Panc1 (cell line): ENCODE measurements around the gene NT5DC2.

ENCODE experiments used
- POLR2AphosphoS5 ChIP-seq: IDR thresholded peaks from 2 replicates; pipeline ENCODE4 v1.6.1; 2012; ENCODE audit warnings: mild to moderate bottlenecking, low read depth, low read length, moderate library complexity
- SIN3A ChIP-seq: IDR thresholded peaks from 2 replicates; pipeline ENCODE4 v1.6.1; 2012; ENCODE audit warnings: low read depth, mild to moderate bottlenecking, low read length, moderate library complexity, borderline replicate concordance; ENCODE audit not compliant: insufficient read depth
- TF ChIP-seq, protein P1 (sequence below): fragments of 450-650 bp; IDR thresholded peaks from 2 replicates; pipeline ENCODE4 v1.5.1; 2017; ENCODE audit warnings: mild to moderate bottlenecking
- TF ChIP-seq, protein P2 (sequence below), 2 experiments: IDR thresholded peaks; 2 replicates each; pipeline ENCODE4 v1.6.1; 2011 to 2012; ENCODE audit warnings: low read depth in 2 of 2, control low read depth in 1 of 2, low read length in 1 of 2, mild to moderate bottlenecking in 1 of 2, moderate library complexity in 1 of 2; ENCODE audit not compliant: insufficient read depth in 1 of 2

DNA sequence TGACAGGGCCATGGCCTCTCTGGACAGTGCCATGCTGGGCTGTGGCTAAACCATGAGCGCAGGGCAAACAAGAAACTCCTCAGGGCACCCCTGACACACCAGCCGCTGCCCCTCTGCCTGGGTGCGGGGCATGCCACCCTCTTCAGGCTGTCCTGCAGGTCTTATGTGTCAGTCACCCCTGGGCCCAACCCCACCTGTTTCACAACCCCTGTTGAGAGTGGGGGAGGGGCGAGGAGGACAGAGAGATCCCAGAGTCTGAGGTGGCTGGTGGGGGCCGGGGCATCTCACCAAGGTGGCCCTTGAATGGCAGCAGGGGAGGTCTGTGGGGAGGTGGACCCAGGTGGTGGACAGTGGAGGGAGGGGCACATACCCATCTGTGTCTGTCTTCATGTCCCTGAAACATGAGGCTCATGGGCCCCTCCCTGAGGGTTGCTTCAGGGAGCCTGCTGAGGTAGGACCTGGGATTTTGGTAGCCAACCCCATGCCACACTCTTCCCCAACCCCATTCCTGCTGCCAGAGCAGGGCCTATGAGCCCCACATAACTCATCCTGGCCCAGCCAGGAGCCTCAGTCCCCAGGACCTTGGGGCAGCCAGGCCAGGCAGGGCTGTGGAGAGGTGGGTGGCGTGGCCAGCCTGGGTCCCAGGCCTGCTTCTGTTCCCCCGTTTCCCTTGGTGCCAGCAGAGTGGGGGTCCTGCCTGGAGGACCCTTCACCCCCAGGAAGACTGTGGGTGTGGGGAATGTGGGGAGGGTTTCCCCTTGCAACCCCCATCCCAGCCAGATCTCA, 40.2 kb downstream of the NT5DC2 start:
- TF ChIP-seq, protein P1, sequence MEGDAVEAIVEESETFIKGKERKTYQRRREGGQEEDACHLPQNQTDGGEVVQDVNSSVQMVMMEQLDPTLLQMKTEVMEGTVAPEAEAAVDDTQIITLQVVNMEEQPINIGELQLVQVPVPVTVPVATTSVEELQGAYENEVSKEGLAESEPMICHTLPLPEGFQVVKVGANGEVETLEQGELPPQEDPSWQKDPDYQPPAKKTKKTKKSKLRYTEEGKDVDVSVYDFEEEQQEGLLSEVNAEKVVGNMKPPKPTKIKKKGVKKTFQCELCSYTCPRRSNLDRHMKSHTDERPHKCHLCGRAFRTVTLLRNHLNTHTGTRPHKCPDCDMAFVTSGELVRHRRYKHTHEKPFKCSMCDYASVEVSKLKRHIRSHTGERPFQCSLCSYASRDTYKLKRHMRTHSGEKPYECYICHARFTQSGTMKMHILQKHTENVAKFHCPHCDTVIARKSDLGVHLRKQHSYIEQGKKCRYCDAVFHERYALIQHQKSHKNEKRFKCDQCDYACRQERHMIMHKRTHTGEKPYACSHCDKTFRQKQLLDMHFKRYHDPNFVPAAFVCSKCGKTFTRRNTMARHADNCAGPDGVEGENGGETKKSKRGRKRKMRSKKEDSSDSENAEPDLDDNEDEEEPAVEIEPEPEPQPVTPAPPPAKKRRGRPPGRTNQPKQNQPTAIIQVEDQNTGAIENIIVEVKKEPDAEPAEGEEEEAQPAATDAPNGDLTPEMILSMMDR = no peak
- TF ChIP-seq, protein P2, sequence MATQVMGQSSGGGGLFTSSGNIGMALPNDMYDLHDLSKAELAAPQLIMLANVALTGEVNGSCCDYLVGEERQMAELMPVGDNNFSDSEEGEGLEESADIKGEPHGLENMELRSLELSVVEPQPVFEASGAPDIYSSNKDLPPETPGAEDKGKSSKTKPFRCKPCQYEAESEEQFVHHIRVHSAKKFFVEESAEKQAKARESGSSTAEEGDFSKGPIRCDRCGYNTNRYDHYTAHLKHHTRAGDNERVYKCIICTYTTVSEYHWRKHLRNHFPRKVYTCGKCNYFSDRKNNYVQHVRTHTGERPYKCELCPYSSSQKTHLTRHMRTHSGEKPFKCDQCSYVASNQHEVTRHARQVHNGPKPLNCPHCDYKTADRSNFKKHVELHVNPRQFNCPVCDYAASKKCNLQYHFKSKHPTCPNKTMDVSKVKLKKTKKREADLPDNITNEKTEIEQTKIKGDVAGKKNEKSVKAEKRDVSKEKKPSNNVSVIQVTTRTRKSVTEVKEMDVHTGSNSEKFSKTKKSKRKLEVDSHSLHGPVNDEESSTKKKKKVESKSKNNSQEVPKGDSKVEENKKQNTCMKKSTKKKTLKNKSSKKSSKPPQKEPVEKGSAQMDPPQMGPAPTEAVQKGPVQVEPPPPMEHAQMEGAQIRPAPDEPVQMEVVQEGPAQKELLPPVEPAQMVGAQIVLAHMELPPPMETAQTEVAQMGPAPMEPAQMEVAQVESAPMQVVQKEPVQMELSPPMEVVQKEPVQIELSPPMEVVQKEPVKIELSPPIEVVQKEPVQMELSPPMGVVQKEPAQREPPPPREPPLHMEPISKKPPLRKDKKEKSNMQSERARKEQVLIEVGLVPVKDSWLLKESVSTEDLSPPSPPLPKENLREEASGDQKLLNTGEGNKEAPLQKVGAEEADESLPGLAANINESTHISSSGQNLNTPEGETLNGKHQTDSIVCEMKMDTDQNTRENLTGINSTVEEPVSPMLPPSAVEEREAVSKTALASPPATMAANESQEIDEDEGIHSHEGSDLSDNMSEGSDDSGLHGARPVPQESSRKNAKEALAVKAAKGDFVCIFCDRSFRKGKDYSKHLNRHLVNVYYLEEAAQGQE (IDR thresholded peaks at IDR 0.05; ENCODE audit: insufficient read depth in 1 of 2, low read depth in 2 of 2, low read length in 1 of 2) = no peak
- TF ChIP-seq POLR2AphosphoS5 (no peak), SIN3A (no peak)
